K562 (cell line): ENCODE measurements around the gene CCNL2. TPM values are rescaled to one million over a fixed set of nuclear protein-coding genes. Genes with fewer than 3 reads are reported as not detected.
A peak's percentile ranks its signal among the peaks of the same experiment; 100 is the strongest.

Source experiments
- ARID1B ChIP-seq: fragments of 450-650 bp; IDR thresholded peaks from 2 replicates; pipeline ENCODE4 v1.6.1; 2016; ENCODE audit warnings: antibody characterized with exemption, mild to moderate bottlenecking, inconsistent platforms
- FOS ChIP-seq: IDR thresholded peaks from 3 replicates; pipeline ENCODE4 v1.6.1; 2011; ENCODE audit not compliant: insufficient read length; ENCODE audit errors: extremely low read depth
- FOXA3 ChIP-seq, 2 experiments: fragments of 450-650 bp in 1 of 2; sonication (generic) in 1 of 2; formaldehyde crosslinking; IDR thresholded peaks in 1 of 2; conservative IDR thresholded peaks in 1 of 2; 2 replicates each; pipeline versions ENCODE4 v1.4.0 to v1.8.0; 2020 to 2022; ENCODE audit warnings: mild to moderate bottlenecking in 2 of 2, missing genetic modification reagents in 1 of 2
- GATAD2B ChIP-seq: fragments of 450-650 bp; IDR thresholded peaks from 2 replicates; pipeline ENCODE4 v1.6.1; 2017; ENCODE audit warnings: mild to moderate bottlenecking, borderline replicate concordance
- MLLT1 ChIP-seq, 2 experiments: fragments of 450-650 bp; IDR thresholded peaks; 2 replicates each; pipeline ENCODE4 v1.6.1; 2016
- POLR3A ChIP-seq: IDR thresholded peaks from 2 replicates; pipeline ENCODE4 v1.6.1; 2011; ENCODE audit warnings: borderline replicate concordance, mild to moderate bottlenecking, moderate library complexity; ENCODE audit not compliant: insufficient read length, insufficient read depth; ENCODE audit errors: extremely low read depth
- RFX7 ChIP-seq: fragments of 250-450 bp; sonication (Bioruptor Pico); IDR thresholded peaks from 2 replicates; pipeline ENCODE4 v1.5.1; 2021; ENCODE audit warnings: mild to moderate bottlenecking
- SMARCA5 ChIP-seq: fragments of 450-650 bp; IDR thresholded peaks from 2 replicates; pipeline ENCODE4 v1.6.1; 2016
- SMARCE1 ChIP-seq: fragments of 450-650 bp; IDR thresholded peaks from 2 replicates; pipeline ENCODE4 v1.7.1; 2016; ENCODE audit warnings: mild to moderate bottlenecking
- SMC3 ChIP-seq: conservative IDR thresholded peaks from 2 replicates; pipeline ENCODE4 v1.6.1; 2011; ENCODE audit warnings: low read depth, low read length, improper control_type of control experiment; ENCODE audit not compliant: insufficient read depth
- TCF7L2 ChIP-seq: fragments of 150-350 bp; IDR thresholded peaks from 2 replicates; pipeline ENCODE4 v1.6.1; 2016; ENCODE audit warnings: low read depth, mild to moderate bottlenecking, low read length, moderate library complexity
- TCFL5 ChIP-seq: fragments of 250-450 bp; sonication (Bioruptor Pico); conservative IDR thresholded peaks from 2 replicates; pipeline ENCODE4 v1.6.1; 2021; ENCODE audit warnings: mild to moderate bottlenecking, moderate library complexity, matching md5 sums
- U2AF2 ChIP-seq: fragments of 200-400 bp; formaldehyde crosslinking; optimal IDR thresholded peaks from 2 replicates; pipeline ENCODE3; 2017; ENCODE audit warnings: low read depth, mild to moderate bottlenecking, low read length
- ZFX ChIP-seq: sonication (generic); formaldehyde crosslinking; IDR thresholded peaks from 2 replicates; pipeline ENCODE4 v1.8.0; 2022; ENCODE audit warnings: mild to moderate bottlenecking, missing genetic modification reagents, moderate library complexity
- ZNF780A ChIP-seq: fragments of 250-450 bp; sonication (Bioruptor Pico); IDR thresholded peaks from 2 replicates; pipeline ENCODE4 v1.5.0; 2021; ENCODE audit warnings: mild to moderate bottlenecking
- polyA plus RNA-seq, 8 experiments: library from polyadenylated mRNA; depleted of rRNA in 4 of 8; stranded (reverse) in 5 of 8; unstranded in 3 of 8; fragments of >200 nt; fragmentation: Nextera tagmentation in 2 of 8; fragmentation: Illumina TruSeq in 1 of 8; extraction: Ambion mirVana in 2 of 8; extraction: Trizol in 1 of 8; gene quantifications; 2 replicates each; pipeline versions ENCODE4 v1.2.1 to v1.2.3, GENCODE V29; 2011 to 2014; ENCODE audit warnings: inconsistent platforms in 1 of 8, missing spikeins in 1 of 8
- total RNA-seq, 7 experiments: library from RNA; depleted of rRNA in 6 of 7; stranded (reverse); fragments of >200 nt in 6 of 7; fragmentation: Illumina TruSeq in 2 of 7; extraction: Trizol in 2 of 7; gene quantifications; 2 replicates each; pipeline versions ENCODE4 v1.2.1 to v1.2.3, GENCODE V29; 2011 to 2021; ENCODE audit warnings: low replicate concordance in 1 of 7
- TF ChIP-seq, protein P1 (sequence below), 2 experiments: IDR thresholded peaks in 1 of 2; conservative IDR thresholded peaks in 1 of 2; 2 replicates each; pipeline ENCODE4 v1.6.1; 2016; ENCODE audit warnings: low read depth in 2 of 2, mild to moderate bottlenecking in 1 of 2, missing compliant biosample characterization in 1 of 2, missing genetic modification characterization in 1 of 2, moderate library complexity in 1 of 2
- TF ChIP-seq, protein P2 (sequence below): sonication (generic); formaldehyde crosslinking; IDR thresholded peaks from 2 replicates; pipeline ENCODE4 v1.9.0; 2022; ENCODE audit warnings: mild to moderate bottlenecking, missing genetic modification reagents
- TF ChIP-seq, protein P3 (sequence below), 3 experiments: fragments of 200-800 bp in 1 of 3; sonication (Bioruptor generic) in 1 of 3; sonication (generic) in 1 of 3; formaldehyde crosslinking in 1 of 3; IDR thresholded peaks; 2 replicates each; pipeline versions ENCODE4 v1.6.1 to v1.8.0; 2016 to 2022; ENCODE audit warnings: mild to moderate bottlenecking in 2 of 3, missing compliant biosample characterization in 2 of 3, missing genetic modification characterization in 2 of 3, missing genetic modification reagents in 1 of 3

CCNL2 gene
- total and polyA plus RNA-seq, 9 of the 15 experiments (the other 6 are each of a cell fraction or from before 2014, with no cell fraction given): 2.8 to 287 (median 94.5) TPM

DNA sequence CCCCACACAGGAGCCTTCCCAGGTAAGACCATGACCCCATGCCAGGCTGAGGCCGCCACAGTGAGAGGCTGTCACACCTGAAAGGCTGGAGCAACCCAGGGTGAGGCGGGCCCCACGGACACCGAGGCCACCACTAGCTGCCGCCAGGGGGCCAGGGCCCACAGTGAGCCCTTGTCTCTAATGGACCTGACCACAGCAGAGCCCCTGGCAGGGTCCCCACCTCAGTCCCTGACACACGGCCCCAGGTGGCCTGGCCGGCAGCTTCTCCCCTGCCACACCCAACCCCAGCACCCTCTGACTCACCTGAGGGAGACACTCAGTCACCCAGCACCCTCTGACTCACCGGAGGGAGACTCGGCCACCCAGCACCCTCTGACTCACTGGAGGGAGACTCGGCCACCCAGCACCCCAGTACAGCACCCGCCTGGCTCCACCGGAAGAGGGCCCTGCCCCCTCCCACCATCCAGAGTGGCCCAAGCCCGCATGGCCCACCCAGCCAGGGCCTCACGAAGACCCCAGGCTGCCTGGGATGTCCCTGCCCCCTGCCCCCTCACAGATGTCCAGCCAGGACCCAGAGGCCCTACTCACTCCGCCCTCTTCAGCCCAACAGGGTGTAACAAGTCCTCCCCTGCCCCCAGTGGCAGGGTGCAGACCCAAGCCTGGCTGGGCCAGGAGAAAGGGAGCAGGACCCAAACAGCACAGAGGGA is 54.3 kb downstream of the CCNL2 start (continued):
- TF ChIP-seq MLLT1 (IDR thresholded peaks at IDR 0.05) (no peak), SMARCA5 (peak; percentile 79), POLR3A (no peak), U2AF2 (no peak), GATAD2B (no peak), SMARCE1 (peak; percentile 43; the same call in 1 of the 2 replicates), FOXA3 (CRISPR knock-in tag; conservative IDR thresholded peaks at IDR 0.05 in 1 of 2, IDR thresholded peaks at IDR 0.05 in 1 of 2) (no peak), FOS (peak; percentile 25), ARID1B (peak; percentile 55), SMC3 (peak; percentile 19; the same call in 1 of the 2 replicates), TCFL5 (CRISPR knock-in tag) (no peak), TCF7L2 (no peak), ZNF780A (no peak), RFX7 (no peak), ZFX (CRISPR knock-in tag) (no peak)
- TF ChIP-seq, protein P1, sequence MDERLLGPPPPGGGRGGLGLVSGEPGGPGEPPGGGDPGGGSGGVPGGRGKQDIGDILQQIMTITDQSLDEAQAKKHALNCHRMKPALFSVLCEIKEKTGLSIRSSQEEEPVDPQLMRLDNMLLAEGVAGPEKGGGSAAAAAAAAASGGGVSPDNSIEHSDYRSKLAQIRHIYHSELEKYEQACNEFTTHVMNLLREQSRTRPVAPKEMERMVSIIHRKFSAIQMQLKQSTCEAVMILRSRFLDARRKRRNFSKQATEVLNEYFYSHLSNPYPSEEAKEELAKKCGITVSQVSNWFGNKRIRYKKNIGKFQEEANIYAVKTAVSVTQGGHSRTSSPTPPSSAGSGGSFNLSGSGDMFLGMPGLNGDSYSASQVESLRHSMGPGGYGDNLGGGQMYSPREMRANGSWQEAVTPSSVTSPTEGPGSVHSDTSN (CRISPR knock-in tag; IDR thresholded peaks at IDR 0.05; ENCODE audit: low read depth): no peak
- TF ChIP-seq, protein P1 (tag; conservative IDR thresholded peaks at IDR 0.05; ENCODE audit: low read depth): no peak
- TF ChIP-seq, protein P2, sequence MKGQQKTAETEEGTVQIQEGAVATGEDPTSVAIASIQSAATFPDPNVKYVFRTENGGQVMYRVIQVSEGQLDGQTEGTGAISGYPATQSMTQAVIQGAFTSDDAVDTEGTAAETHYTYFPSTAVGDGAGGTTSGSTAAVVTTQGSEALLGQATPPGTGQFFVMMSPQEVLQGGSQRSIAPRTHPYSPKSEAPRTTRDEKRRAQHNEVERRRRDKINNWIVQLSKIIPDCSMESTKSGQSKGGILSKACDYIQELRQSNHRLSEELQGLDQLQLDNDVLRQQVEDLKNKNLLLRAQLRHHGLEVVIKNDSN: peak; percentile 21; the same call in 1 of the 2 replicates
- TF ChIP-seq, protein P3, sequence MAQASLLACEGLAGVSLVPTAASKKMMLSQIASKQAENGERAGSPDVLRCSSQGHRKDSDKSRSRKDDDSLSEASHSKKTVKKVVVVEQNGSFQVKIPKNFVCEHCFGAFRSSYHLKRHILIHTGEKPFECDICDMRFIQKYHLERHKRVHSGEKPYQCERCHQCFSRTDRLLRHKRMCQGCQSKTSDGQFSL (CRISPR knock-in tag; IDR thresholded peaks at IDR 0.05): no peak
- TF ChIP-seq, protein P3 (tag; IDR thresholded peaks at IDR 0.05): no peak
